WERI-Rb-1 (cell line): ENCODE measurements around the gene NAA20.

Experiments used
- DNase-seq: peaks from one replicate; pipeline ENCODE4 v3.0.0-alpha.2; 2020
- H3K27ac ChIP-seq: fragments of 250-450 bp; sonication (Bioruptor Pico); 2 replicates; pipeline ENCODE4 v1.5.1; 2020; ENCODE audit warnings: mild to moderate bottlenecking, moderate library complexity
- H3K27me3 ChIP-seq: fragments of 250-450 bp; sonication (Bioruptor Pico); 2 replicates; pipeline ENCODE4 v1.5.1; 2021; ENCODE audit warnings: mild to moderate bottlenecking, low read depth, moderate library complexity; ENCODE audit not compliant: insufficient read depth, severe bottlenecking
- H3K36me3 ChIP-seq: fragments of 250-450 bp; sonication (Bioruptor Pico); 2 replicates; pipeline ENCODE4 v1.5.1; 2020; ENCODE audit warnings: mild to moderate bottlenecking, moderate library complexity
- H3K4me3 ChIP-seq: 2 replicates; pipeline ENCODE4 v1.5.1; 2011; ENCODE audit warnings: low read depth, mild to moderate bottlenecking, control low read depth, low read length
- H3K9me3 ChIP-seq: fragments of 250-450 bp; sonication (Bioruptor Pico); 2 replicates; pipeline ENCODE4 v1.5.1; 2021; ENCODE audit warnings: mild to moderate bottlenecking, moderate library complexity; ENCODE audit not compliant: severe bottlenecking
- TF ChIP-seq, protein P1 (sequence below): IDR thresholded peaks from 2 replicates; pipeline ENCODE4 v1.5.1; 2011; ENCODE audit warnings: low read depth, mild to moderate bottlenecking, control low read depth, inconsistent platforms, low read length

NAA20 gene

DNA sequence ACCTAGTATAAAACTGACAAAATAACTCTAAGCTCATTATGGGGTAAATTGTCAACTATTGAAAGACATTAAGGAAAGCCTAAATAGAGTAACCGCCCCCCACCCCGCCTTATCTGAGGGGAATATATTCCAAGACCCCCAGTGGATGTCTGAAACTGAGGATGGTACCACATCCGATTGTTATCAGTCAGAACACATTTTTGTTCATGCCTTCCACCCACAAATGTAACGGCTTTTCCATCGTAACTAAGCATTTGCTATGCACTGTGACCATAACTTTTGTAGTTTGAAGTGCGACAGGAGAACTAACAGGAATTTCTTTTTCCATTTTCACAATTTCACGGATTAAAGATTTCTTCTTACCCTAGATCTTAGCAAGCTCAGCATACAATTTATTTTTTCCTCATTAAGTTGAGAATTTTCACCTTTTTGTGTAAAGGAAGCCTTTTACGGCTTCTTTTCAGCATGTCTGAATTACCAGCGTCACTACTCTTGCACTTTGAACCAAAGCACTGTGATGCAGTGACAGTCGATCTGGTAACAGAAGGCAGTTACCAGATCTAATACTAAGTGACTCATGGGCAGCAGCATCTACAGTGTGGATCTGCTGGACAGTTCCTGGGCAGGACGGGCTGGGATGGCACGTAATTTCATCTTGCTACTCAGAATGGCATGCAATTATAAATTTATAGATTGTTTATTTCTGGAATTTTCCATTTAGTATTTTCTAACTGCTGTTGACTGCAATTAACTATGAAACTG lies 47.0 kb downstream of the NAA20 start:
- DNase-seq: no peak
- no peak overlapping the region for H3K27ac ChIP-seq
- TF ChIP-seq, protein P1, sequence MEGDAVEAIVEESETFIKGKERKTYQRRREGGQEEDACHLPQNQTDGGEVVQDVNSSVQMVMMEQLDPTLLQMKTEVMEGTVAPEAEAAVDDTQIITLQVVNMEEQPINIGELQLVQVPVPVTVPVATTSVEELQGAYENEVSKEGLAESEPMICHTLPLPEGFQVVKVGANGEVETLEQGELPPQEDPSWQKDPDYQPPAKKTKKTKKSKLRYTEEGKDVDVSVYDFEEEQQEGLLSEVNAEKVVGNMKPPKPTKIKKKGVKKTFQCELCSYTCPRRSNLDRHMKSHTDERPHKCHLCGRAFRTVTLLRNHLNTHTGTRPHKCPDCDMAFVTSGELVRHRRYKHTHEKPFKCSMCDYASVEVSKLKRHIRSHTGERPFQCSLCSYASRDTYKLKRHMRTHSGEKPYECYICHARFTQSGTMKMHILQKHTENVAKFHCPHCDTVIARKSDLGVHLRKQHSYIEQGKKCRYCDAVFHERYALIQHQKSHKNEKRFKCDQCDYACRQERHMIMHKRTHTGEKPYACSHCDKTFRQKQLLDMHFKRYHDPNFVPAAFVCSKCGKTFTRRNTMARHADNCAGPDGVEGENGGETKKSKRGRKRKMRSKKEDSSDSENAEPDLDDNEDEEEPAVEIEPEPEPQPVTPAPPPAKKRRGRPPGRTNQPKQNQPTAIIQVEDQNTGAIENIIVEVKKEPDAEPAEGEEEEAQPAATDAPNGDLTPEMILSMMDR: no peak

DNA sequence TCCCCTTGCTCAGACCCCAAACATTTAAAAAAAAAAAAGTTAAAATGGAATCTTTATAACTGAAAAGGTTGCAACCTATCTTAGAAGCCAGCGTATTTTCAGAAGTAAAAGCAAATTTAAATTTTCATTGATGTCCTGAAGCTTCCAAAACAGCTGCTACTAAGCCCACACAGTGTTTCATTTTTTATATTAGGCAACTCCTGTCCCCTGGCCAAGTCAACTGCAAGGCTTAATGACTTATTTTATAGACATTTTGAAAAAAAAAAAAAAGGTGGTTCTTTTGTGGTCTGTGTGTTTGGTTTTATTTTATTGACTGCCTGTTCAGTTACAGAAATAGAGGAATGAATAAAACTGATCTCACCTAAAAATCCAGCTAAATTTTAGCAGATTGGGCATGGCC lies 48.2 kb downstream of the NAA20 start:
- H3K9me3 ChIP-seq: no peaks in the 10 kb centered on the region

More for the DNA sequence above, 47.0 kb downstream of the NAA20 start:
- Histone ChIP-seq H3K9me3 (no peaks in the 10 kb centered on the region), H3K36me3 (no peaks in the 10 kb centered on the region), H3K4me3 (no peak overlapping the region), H3K27me3 (no peaks in the 10 kb centered on the region)

DNA sequence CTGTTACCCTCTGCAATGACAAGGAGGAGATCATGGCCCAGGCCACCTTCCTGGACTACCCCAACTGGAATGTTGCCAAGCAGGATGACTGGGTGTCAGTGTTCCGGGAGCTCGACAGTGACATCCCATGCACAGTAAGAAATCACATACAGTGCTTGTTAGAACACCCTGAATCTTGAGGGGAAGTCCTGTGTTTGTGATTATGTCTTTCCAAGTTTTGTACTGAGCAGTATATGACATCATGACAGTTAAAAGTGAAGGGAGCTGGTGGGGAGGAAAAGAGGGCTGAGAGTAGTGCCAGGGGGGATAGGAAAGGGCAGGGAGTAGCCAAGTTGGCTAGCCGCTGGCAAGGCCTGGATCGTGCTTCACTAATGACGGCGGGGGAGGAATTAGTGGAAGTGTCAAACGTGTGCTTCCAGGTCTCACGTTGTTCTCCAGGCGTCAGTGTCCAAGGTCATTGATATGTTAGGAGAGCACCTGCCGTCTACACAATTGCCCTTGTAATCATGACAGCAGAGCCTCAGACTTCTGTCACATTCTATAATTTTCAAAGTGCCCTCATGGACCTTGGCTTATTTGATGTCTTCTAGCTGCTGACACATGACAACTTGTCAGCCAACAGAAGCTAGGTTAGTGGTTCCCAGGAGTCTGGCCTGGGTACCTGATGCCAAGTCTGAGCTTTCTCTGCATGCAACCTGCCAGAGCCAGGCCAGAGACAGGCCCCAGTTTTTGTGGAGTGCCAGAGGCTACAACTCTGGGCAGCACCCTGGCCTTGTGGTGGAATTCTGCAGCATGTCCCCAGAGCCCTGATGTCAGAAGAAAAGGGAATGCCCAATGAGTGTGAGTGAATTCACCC lies 53.9 kb downstream of the NAA20 start:
- TF ChIP-seq, protein P1: no peak
- no peaks in the 10 kb centered on the region for H3K36me3 ChIP-seq
- no peak overlapping the region for H3K27ac ChIP-seq
- DNase-seq: no peak
- no peaks in the 10 kb centered on the region for H3K27me3 ChIP-seq
- H3K9me3 ChIP-seq: no peaks in the 10 kb centered on the region
- H3K4me3 ChIP-seq: no peak overlapping the region

More for the DNA sequence above, 48.2 kb downstream of the NAA20 start:
- no peak for DNase-seq
- TF ChIP-seq, protein P1: no peak
- Histone ChIP-seq H3K4me3 (no peak overlapping the region), H3K27me3 (no peaks in the 10 kb centered on the region), H3K36me3 (no peaks in the 10 kb centered on the region), H3K27ac (no peak overlapping the region)

DNA sequence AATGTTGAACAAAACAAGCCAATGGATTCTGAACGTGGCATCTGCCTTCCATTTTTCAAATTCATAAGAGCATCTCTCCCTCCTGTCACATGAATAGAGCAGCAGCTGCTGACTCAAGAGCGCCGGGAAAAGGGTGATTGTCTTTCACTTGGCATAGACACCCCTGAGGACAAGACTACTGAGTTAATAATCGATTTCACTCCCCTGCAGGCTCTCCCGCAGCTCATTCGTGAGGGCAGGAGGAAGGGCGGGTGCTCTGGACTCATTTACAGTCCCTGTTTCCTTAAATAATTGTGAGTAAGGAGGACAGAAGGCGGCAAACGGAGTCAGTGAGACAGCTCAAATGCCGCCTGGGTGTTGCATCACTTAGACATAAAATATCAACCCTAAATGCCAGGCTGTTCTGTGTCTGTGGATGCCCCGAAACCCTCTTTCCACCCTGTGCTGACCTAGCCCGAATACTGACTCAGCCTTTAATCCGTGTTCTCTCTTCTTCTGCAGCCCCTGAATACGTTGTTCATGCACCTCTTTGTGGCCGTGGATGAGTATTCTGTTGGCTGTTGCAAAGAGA lies 56.7 kb downstream of the NAA20 start:
- no peak for DNase-seq
- Histone ChIP-seq H3K9me3 (no peaks in the 10 kb centered on the region), H3K27ac (no peak overlapping the region), H3K36me3 (no peaks in the 10 kb centered on the region), H3K4me3 (no peak overlapping the region), H3K27me3 (no peaks in the 10 kb centered on the region)
- TF ChIP-seq, protein P1: no peak

DNA sequence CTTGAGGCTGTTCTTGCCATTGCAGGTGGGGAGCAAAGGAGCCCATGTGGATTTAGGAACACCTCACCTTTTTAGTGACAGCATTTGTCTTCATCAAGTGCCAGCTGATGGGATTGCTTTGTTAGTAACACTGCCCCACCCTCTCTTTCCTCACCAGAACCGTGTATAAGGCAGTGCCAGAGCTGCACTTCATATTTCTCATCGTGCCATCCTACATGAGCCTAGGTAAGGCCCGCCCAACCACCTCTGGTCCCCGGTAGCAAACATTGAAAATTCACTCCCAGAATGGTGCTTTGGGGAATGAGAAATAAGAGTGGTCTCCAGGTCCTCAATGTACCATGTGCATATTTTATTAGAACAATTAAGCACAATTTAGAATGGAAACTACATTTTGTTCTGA lies 57.9 kb downstream of the NAA20 start:
- H3K4me3 ChIP-seq: no peak overlapping the region
- H3K27me3 ChIP-seq: no peaks in the 10 kb centered on the region
- no peak overlapping the region for H3K27ac ChIP-seq
- no peaks in the 10 kb centered on the region for H3K36me3 ChIP-seq
- TF ChIP-seq, protein P1: no peak
- DNase-seq: no peak
- no peaks in the 10 kb centered on the region for H3K9me3 ChIP-seq
